ENCODE results near the gene SLCO3A1.

The SLCO3A1 gene

DNA sequence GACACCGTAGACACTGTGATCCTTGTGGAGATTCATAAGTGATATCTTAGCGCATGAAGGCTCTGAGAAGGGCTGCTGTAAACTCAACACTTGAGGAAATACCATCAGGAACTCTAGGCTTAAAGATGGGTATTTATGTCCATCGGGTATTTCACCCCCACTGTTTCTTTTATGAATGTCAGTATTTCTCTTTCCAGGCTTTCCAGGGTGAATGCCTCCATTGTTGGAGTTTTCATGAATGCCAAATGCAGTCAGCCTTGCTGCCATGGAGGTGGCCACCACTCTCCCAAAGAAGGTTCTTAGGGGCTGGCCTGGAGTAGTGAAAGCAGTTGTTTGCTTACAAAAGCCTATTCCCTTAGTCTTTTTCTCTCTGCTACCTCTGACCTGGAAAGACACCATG is 259.2 kb downstream of the SLCO3A1 start:
- Histone ChIP-seq H3K4me3 (ENCODE audit: low read length in 2 of 2) (no peak overlapping the region), H3K36me3 (ENCODE audit: control insufficient read depth in 2 of 2, insufficient read depth in 2 of 2, low read length in 2 of 2) (no peaks in the 10 kb centered on the region), H3K4me1 (ENCODE audit: control insufficient read depth in 2 of 2, insufficient read depth in 2 of 2, low read length in 2 of 2) (no peaks in the 10 kb centered on the region), H3K27me3 (ENCODE audit: control insufficient read depth in 2 of 2, insufficient read depth in 2 of 2, low read length in 2 of 2) (no peaks in the 10 kb centered on the region), H3K9ac (ENCODE audit: low read depth in 1 of 2, low read length in 2 of 2) (no peak overlapping the region), H3K9me3 (ENCODE audit: control insufficient read depth in 2 of 2, low read length in 2 of 2) (no peaks in the 10 kb centered on the region), H3K27ac (ENCODE audit: low read depth in 2 of 2, low read length in 2 of 2) (no peak overlapping the region)

DNA sequence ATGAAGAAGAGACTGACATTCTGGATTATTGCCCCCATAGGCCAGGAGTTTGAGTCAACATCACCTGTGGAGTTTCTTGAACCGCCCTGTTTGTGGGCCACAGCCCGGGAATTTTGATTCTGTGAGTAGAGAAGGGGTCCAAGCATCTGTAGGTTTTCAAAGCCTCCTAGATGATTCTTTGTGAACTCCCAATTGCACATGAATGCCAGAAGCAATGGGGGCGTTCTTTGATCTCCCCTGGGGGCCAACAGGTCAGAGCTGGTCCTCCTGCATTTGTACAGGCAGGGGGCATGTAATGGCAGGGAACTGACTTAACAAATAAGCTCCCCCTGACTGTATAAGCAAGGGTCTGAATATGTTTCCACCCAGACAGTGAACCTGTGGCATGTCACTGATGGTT is 260.3 kb downstream of the SLCO3A1 start:
- H3K9me3 ChIP-seq (ENCODE audit: control insufficient read depth in 2 of 2, low read length in 2 of 2): no peaks in the 10 kb centered on the region
- no peak overlapping the region for H3K27ac ChIP-seq (ENCODE audit: low read depth in 2 of 2, low read length in 2 of 2)
- no peaks in the 10 kb centered on the region for H3K36me3 ChIP-seq (ENCODE audit: control insufficient read depth in 2 of 2, insufficient read depth in 2 of 2, low read length in 2 of 2)
- no peaks in the 10 kb centered on the region for H3K4me1 ChIP-seq (ENCODE audit: control insufficient read depth in 2 of 2, insufficient read depth in 2 of 2, low read length in 2 of 2)
- H3K9ac ChIP-seq (ENCODE audit: low read depth in 1 of 2, low read length in 2 of 2): no peak overlapping the region
- H3K27me3 ChIP-seq (ENCODE audit: control insufficient read depth in 2 of 2, insufficient read depth in 2 of 2, low read length in 2 of 2): no peaks in the 10 kb centered on the region
- H3K4me3 ChIP-seq (ENCODE audit: low read length in 2 of 2): no peak overlapping the region

DNA sequence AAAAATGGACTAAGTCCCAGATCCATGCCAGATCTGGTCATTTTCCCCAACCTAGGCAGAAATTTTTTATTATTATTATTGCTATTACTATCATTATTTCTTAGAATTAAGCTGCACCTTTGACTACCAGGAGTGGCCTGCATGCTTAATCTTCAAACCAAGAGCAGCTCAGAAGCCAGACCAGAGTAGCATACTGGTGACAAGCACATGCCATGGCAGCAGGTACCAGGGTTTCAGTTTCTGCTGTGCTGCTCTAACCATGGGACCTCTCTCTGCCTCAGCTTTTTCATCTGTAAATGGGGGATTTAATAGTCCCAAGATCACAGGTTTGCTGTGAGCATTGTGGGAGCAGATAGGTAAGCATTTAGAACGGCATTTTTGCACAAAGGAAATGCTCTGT is 262.3 kb downstream of the SLCO3A1 start:
- Histone ChIP-seq H3K9ac (ENCODE audit: low read depth in 1 of 2, low read length in 2 of 2) (no peak overlapping the region), H3K9me3 (ENCODE audit: control insufficient read depth in 2 of 2, low read length in 2 of 2) (no peaks in the 10 kb centered on the region), H3K4me1 (ENCODE audit: control insufficient read depth in 2 of 2, insufficient read depth in 2 of 2, low read length in 2 of 2) (no peaks in the 10 kb centered on the region), H3K27ac (ENCODE audit: low read depth in 2 of 2, low read length in 2 of 2) (no peak overlapping the region), H3K4me3 (ENCODE audit: low read length in 2 of 2) (no peak overlapping the region), H3K36me3 (ENCODE audit: control insufficient read depth in 2 of 2, insufficient read depth in 2 of 2, low read length in 2 of 2) (no peaks in the 10 kb centered on the region), H3K27me3 (ENCODE audit: control insufficient read depth in 2 of 2, insufficient read depth in 2 of 2, low read length in 2 of 2) (no peaks in the 10 kb centered on the region)

DNA sequence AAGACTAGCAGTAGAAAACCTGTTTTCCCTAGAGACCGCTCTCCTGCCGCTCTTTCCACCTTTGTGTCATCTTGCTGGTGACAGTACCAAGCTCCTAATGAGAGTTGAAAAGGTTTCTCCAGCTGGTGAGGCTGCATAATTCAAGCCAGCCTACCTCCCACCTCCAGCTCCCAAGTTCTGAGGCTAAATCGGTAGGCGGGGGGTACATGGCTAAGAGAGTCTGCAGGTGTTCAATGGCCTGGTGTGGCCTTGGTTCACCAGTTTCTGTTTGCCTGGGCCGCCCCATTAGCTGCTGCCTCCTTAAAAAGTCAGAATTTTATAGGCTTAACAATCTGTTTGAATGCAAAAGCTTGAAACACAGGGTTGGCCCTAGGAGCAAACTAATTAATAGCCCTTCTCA is 262.8 kb downstream of the SLCO3A1 start:
- no peaks in the 10 kb centered on the region for H3K27me3 ChIP-seq (ENCODE audit: control insufficient read depth in 2 of 2, insufficient read depth in 2 of 2, low read length in 2 of 2)
- no peak overlapping the region for H3K4me3 ChIP-seq (ENCODE audit: low read length in 2 of 2)
- H3K9me3 ChIP-seq (ENCODE audit: control insufficient read depth in 2 of 2, low read length in 2 of 2): no peaks in the 10 kb centered on the region
- H3K36me3 ChIP-seq (ENCODE audit: control insufficient read depth in 2 of 2, insufficient read depth in 2 of 2, low read length in 2 of 2): no peaks in the 10 kb centered on the region
- no peak overlapping the region for H3K27ac ChIP-seq (ENCODE audit: low read depth in 2 of 2, low read length in 2 of 2)
- no peaks in the 10 kb centered on the region for H3K4me1 ChIP-seq (ENCODE audit: control insufficient read depth in 2 of 2, insufficient read depth in 2 of 2, low read length in 2 of 2)
- H3K9ac ChIP-seq (ENCODE audit: low read depth in 1 of 2, low read length in 2 of 2): no peak overlapping the region

DNA sequence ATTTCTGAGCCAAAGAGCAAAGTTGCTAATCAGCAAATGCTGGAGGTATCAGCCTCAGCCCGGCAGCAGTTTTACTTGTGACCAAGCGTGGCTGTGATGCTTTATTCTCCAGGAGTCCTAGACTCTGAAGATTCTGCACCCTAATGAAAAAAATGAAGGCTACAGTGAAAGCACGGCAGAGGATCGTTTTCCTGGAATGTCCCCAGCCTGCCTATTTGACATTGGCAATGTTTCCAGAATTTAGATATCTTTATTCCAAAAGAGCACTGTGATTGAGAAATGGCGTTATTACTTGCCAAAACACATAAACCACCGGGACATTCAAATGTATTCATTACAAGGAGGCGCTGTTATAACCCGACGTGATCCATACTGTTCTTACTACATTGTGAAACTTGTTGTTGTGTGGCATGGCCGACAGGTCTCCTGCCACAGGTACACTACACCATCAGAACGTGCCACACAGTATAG is 263.8 kb downstream of the SLCO3A1 start:
- peaks cover 0 to 3% of the 10 kb centered on the region in 2 donors for H3K36me3 ChIP-seq (ENCODE audit: control insufficient read depth in 2 of 2, insufficient read depth in 2 of 2, low read length in 2 of 2)
- H3K9ac ChIP-seq (ENCODE audit: low read depth in 1 of 2, low read length in 2 of 2): no peak overlapping the region
- H3K4me3 ChIP-seq (ENCODE audit: low read length in 2 of 2): no peak overlapping the region
- H3K4me1 ChIP-seq (ENCODE audit: control insufficient read depth in 2 of 2, insufficient read depth in 2 of 2, low read length in 2 of 2): no peaks in the 10 kb centered on the region
- H3K9me3 ChIP-seq (ENCODE audit: control insufficient read depth in 2 of 2, low read length in 2 of 2): no peaks in the 10 kb centered on the region
- no peak overlapping the region for H3K27ac ChIP-seq (ENCODE audit: low read depth in 2 of 2, low read length in 2 of 2)
- no peaks in the 10 kb centered on the region for H3K27me3 ChIP-seq (ENCODE audit: control insufficient read depth in 2 of 2, insufficient read depth in 2 of 2, low read length in 2 of 2)

DNA sequence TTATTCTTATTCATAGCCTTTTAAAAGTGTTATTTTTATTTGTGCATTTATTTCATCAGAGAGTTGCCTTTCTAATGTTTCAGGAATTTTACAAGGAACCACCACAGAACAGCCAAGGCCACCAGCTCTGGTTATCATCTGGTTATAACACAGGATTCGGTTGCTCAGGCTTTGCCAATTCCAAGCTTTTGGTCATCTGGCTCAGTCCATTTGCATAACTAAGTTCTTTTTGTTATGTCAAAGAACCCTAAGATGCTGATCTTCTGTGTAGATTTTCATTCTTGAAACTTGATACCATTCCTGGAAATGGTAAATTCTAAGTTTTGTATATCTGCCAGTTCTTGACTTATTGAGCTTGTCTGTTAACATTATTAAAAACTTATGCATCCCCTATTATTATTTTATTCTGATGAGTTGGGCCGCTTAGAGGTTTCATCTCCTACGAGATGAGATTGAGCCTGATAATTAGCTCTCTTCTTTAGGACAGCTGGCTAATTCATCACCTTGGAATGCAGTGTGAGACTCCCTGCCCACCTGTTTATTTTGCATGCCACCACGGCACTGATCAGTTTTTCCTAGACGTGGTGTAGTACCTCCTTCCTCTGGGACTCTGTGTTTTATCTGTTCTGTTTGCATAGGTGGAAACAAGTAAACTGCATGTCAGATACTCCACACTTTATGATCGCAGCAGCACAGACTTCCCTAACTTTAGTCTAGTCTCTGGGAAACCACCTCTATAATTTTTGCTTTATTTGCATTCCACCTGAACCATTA is 264.8 kb downstream of the SLCO3A1 start:
- Histone ChIP-seq H3K27me3 (ENCODE audit: control insufficient read depth in 2 of 2, insufficient read depth in 2 of 2, low read length in 2 of 2) (no peaks in the 10 kb centered on the region), H3K4me3 (ENCODE audit: low read length in 2 of 2) (no peak overlapping the region), H3K27ac (ENCODE audit: low read depth in 2 of 2, low read length in 2 of 2) (no peak overlapping the region), H3K9me3 (ENCODE audit: control insufficient read depth in 2 of 2, low read length in 2 of 2) (no peaks in the 10 kb centered on the region), H3K4me1 (ENCODE audit: control insufficient read depth in 2 of 2, insufficient read depth in 2 of 2, low read length in 2 of 2) (no peaks in the 10 kb centered on the region), H3K36me3 (ENCODE audit: control insufficient read depth in 2 of 2, insufficient read depth in 2 of 2, low read length in 2 of 2) (peaks cover 0 to 5% of the 10 kb centered on the region in 2 donors), H3K9ac (ENCODE audit: low read depth in 1 of 2, low read length in 2 of 2) (no peak overlapping the region)

DNA sequence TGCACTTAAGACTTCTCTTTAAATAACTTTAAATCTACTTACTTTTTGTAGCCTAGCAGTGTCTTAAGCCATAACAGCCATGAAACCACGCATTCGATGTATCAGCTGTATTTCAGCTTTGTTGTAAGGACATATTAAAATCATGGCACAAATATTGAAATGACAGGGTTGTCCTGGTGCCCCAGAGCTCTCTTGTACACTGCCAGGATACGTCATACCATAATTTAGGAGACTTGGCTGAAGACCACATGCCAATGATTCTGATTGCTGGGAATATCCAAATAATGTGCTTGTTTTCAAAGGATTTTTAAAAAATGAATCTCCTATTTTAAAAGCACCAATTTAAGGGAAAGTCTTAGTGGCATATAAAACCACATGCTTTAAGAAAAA is 265.4 kb downstream of the SLCO3A1 start:
- Histone ChIP-seq H3K4me3 (ENCODE audit: low read length in 2 of 2) (no peak overlapping the region), H3K9ac (ENCODE audit: low read depth in 1 of 2, low read length in 2 of 2) (no peak overlapping the region), H3K27me3 (ENCODE audit: control insufficient read depth in 2 of 2, insufficient read depth in 2 of 2, low read length in 2 of 2) (no peaks in the 10 kb centered on the region), H3K27ac (ENCODE audit: low read depth in 2 of 2, low read length in 2 of 2) (no peak overlapping the region), H3K36me3 (ENCODE audit: control insufficient read depth in 2 of 2, insufficient read depth in 2 of 2, low read length in 2 of 2) (peaks cover 0 to 5% of the 10 kb centered on the region in 2 donors), H3K4me1 (ENCODE audit: control insufficient read depth in 2 of 2, insufficient read depth in 2 of 2, low read length in 2 of 2) (no peaks in the 10 kb centered on the region), H3K9me3 (ENCODE audit: control insufficient read depth in 2 of 2, low read length in 2 of 2) (no peaks in the 10 kb centered on the region)

DNA sequence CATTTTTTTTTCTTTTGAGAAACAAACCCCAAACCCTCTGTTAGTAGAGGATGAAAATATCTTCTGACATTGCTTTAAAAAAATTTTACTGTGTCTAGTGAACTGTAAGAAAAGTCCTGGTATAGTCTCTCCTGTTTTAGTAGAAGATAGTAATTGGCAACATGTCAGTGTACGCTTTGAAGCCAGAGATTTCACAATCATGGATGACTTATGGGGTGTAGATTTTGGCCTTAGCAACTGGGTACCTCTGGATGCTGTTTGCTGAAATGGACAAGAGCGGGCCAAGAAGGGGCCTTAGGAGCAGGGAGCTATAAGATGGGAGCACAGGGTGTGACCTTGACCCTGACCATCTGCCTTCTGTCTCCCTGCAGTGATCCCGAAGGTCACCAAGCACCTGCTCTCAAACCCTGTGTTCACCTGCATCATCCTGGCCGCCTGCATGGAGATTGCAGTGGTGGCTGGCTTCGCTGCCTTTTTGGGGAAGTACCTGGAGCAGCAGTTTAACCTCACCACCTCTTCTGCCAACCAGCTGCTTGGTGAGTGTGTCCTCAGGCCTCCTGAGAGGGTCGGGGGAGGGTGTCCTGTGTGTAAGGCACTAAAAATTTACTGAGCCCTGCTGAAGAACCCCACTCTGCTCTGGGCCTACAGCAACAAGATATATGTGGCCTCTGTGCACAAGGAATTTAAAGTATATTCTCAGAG is 266.7 kb downstream of the SLCO3A1 start:
- H3K4me1 ChIP-seq (ENCODE audit: control insufficient read depth in 2 of 2, insufficient read depth in 2 of 2, low read length in 2 of 2): no peaks in the 10 kb centered on the region
- no peak overlapping the region for H3K4me3 ChIP-seq (ENCODE audit: low read length in 2 of 2)

DNA sequence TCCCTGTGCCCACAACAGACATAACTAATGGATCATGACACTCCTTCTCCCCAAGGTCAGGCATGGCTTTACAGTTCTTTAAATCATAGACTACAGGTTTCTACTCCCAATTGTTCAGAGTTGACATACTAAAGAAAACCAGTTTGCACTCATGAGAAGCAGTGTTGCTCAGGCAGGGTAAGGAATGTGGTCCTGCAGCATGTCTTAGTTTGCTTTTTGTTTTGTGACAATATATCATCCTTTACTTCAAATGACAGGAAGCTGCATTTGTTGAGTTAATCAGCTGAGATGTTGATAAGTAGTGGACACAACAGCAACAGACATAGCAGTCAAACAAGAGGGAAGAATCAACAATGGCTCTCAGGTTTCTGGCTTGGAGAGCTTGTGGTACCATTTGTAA is 267.5 kb downstream of the SLCO3A1 start:
- Histone ChIP-seq H3K27ac (ENCODE audit: low read depth in 2 of 2, low read length in 2 of 2) (no peak overlapping the region), H3K27me3 (ENCODE audit: control insufficient read depth in 2 of 2, insufficient read depth in 2 of 2, low read length in 2 of 2) (no peaks in the 10 kb centered on the region), H3K36me3 (ENCODE audit: control insufficient read depth in 2 of 2, insufficient read depth in 2 of 2, low read length in 2 of 2) (peaks cover 0 to 5% of the 10 kb centered on the region in 2 donors), H3K4me1 (ENCODE audit: control insufficient read depth in 2 of 2, insufficient read depth in 2 of 2, low read length in 2 of 2) (no peaks in the 10 kb centered on the region), H3K4me3 (ENCODE audit: low read length in 2 of 2) (no peak overlapping the region), H3K9me3 (ENCODE audit: control insufficient read depth in 2 of 2, low read length in 2 of 2) (no peaks in the 10 kb centered on the region), H3K9ac (ENCODE audit: low read depth in 1 of 2, low read length in 2 of 2) (no peak overlapping the region)

More for the DNA sequence above, 266.7 kb downstream of the SLCO3A1 start:
- H3K9ac ChIP-seq (ENCODE audit: low read depth in 1 of 2, low read length in 2 of 2): no peak overlapping the region
- H3K27ac ChIP-seq (ENCODE audit: low read depth in 2 of 2, low read length in 2 of 2): no peak overlapping the region
- no peaks in the 10 kb centered on the region for H3K9me3 ChIP-seq (ENCODE audit: control insufficient read depth in 2 of 2, low read length in 2 of 2)
- peaks cover 0 to 5% of the 10 kb centered on the region in 2 donors for H3K36me3 ChIP-seq (ENCODE audit: control insufficient read depth in 2 of 2, insufficient read depth in 2 of 2, low read length in 2 of 2)
- no peaks in the 10 kb centered on the region for H3K27me3 ChIP-seq (ENCODE audit: control insufficient read depth in 2 of 2, insufficient read depth in 2 of 2, low read length in 2 of 2)

DNA sequence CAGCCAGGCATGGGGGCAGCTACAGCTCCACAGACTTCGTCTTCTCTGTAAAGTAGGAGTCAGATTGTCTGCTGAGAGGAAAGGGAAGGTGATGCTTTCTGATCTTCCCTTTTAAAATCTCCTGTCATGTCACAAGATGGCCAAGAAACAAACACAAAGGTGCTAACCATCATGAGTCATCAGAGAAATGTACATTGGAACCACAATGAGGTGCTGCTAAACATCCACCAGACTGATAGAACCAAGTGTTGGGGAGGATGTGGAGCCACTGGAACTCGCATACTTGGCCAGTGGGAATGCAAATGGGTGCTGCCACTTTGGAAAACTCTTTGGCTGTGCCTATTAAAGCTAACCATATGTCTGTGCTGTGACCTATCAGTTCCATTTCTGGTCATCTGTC is 268.8 kb downstream of the SLCO3A1 start:
- Histone ChIP-seq H3K9ac (ENCODE audit: low read depth in 1 of 2, low read length in 2 of 2) (no peak overlapping the region), H3K36me3 (ENCODE audit: control insufficient read depth in 2 of 2, insufficient read depth in 2 of 2, low read length in 2 of 2) (peaks cover 2 to 7% of the 10 kb centered on the region in 2 donors), H3K4me1 (ENCODE audit: control insufficient read depth in 2 of 2, insufficient read depth in 2 of 2, low read length in 2 of 2) (no peaks in the 10 kb centered on the region), H3K27me3 (ENCODE audit: control insufficient read depth in 2 of 2, insufficient read depth in 2 of 2, low read length in 2 of 2) (no peaks in the 10 kb centered on the region), H3K4me3 (ENCODE audit: low read length in 2 of 2) (no peak overlapping the region), H3K27ac (ENCODE audit: low read depth in 2 of 2, low read length in 2 of 2) (no peak overlapping the region), H3K9me3 (ENCODE audit: control insufficient read depth in 2 of 2, low read length in 2 of 2) (no peaks in the 10 kb centered on the region)

Measured in mucosa of rectum (tissue), 2 donors.